Embryonic facial prominence (tissue), 1 donor: ENCODE data around the gene CA6.
"Not testable (repeated sequence)": the region's sequence is repeated elsewhere in the genome, so short reads cannot be mapped to it uniquely, and the experiment has no call there.

ENCODE experiments used
- DNase-seq: peaks from one replicate; pipeline ENCODE4 v3.0.0-alpha.2; 2016; ENCODE audit errors: extremely low spot score

CA6 gene

DNA sequence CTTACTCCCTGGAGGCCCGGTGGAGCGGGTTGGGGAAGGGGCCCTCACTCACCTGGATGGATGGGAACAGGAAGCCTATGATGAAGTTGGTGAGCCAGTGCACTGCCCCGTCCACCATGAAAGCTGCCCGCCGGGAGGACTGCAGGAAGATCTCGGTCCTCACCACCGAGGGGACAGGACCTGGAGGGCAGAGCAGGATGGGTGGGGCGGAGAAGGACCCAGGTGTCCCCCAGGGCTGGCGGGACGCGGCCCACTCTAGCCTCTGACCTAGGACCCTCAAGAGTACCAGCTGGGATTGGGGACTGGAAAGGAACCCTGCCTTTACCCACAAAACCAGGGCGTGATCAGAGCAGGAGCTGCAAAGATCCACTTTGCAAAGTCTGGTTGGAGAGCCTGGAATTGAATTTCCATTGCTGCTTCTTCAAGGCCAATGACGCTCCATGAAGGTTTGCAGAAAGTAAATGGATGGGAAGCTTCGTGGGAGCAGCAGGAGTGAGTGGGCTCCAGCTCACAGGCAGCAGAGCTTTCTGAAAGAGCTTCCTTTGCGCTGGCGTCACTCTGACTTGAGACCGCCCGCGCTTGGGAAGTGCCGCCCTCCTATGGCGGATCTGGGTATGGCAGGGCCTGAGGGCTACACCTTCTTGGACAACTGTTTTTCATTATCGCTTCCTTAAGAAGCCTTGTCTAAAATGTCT is 59.2 kb downstream of the CA6 start:
- DNase-seq: peak; percentile 36

DNA sequence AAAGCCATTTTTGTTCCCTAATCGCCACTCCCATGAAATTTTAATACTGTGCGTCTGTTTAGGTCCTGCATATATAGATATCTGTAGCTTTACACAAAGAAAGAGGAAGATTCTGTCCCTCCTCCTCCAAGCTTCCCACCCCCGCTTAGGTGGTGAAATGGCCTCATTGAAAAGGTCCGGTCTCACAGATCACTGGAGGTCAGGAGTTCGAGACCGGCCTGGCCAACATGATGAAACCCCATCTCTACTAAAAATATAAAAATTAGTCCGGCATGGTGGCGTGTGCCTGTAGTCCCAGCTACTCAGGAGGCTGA is 59.7 kb downstream of the CA6 start:
- no peak for DNase-seq

DNA sequence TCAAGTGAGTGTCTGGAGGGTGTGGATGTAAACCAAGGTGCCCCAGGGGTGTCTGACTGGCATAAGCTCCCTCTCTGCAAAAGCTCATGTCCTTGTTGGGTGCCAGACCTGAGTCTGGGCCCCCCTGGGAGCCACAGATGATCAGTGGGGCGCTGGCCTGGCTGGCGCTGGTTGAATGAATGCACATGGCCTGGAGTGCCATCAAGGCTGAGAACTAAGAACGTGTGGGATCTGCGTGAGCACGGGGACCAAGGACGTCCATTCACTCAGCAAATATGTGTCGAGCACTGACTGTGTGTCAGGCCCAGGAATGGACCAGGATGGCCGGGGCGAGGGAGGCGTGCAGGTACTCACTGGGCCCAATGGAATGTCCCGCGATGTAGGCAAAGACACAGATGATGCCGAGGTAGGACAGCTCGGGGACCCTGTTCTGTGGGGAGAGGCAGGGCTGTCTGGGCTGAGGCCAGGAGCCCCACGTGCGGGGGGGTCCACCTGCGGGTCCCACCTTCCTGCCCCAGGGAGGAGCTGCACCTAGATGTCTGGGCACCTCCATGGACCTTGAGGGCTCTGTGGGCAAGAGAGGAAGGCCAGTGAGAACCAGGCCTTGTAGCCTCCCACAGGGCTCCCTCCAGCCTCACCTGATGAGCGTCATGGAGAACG is 61.4 kb downstream of the CA6 start:
- DNase-seq: no peak

DNA sequence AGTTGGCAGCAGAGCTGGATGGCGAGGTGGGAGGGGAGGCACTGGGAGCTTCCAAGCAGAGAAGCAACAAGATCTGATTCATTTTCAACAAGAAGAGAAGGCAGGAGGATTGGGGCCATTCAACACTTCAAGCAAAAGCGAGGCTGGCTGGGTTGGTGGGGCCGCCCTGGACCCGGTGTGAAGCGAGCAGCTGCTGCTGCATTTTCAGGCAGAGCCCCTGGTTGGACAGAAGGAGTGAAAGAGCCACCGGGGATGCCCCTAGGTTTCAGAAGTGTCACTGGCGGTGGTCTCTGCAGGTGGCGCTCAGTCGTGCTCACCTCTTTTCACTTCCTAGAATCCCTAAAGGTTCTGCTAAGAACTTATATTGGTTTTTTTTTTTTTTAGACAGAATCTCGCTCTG is 62.6 kb downstream of the CA6 start:
- no peak for DNase-seq

DNA sequence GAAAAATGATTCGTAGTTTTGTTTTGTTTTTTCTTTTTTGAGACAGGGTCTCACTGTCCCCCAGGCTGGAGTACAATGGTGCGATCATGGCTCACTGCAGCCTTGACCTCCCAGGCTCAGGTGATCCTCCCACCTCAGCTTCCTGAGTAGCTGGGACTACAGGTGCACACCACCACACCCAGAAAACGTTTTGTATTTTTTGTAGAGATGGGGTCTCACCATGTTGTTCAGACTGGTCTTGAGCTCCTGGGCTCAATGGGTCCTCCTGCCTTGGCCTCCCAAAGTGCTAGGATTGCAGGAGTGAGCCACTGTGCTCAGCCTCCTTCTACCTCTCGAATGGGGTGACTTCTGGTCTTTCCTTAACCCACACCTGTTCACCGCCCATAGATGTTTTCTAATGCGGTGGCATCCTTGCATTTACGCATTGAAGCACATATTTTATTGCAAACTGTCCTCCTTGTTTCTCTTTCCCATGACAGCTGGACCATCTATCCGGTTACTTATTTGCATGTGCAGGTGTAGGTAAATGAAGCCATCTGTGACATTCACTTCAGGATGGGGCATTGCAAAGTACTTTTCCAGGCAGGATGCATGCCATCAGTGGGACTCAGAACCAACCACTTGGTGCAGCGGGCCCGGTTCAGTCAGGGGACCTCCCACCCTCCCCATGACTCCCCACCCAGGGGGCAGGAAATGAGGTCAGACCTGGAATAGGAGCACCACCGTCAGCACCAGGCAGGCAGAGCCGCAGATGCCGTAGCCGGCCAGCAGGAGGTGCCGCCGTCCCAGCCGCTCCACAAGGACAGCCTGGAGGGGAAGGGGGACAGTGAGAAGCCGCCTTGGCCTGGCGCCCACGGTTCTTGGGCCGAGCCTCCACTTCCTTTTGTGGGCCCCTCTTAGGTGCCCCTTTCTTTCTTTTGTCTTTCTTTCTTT is 64.0 kb downstream of the CA6 start:
- no peak for DNase-seq

DNA sequence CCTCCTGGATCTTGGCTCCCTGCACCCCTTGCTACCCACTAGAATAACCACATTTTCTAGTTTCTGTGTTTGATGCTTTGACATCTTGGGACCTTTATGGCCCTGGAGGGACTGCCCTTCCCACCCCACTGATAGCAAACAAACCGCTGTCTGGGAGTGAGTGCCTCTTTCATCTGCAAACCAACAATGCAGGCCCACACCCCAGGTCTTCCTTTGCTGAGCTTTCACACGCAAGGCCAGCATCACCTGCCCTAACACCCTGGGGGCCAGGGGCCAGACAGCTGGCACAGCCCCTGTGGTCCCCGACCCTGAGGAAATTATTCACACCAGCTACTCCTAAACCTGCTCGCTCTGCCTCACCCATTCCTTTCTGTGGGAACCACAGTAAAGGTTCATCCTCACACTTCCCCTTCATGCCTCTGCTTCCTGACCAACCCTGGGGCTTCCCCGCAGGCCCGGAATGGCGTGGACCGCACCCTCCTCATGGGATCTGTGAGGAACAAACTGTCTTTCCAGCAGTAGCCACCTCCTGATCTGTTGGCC is 65.2 kb downstream of the CA6 start:
- no peak for DNase-seq

DNA sequence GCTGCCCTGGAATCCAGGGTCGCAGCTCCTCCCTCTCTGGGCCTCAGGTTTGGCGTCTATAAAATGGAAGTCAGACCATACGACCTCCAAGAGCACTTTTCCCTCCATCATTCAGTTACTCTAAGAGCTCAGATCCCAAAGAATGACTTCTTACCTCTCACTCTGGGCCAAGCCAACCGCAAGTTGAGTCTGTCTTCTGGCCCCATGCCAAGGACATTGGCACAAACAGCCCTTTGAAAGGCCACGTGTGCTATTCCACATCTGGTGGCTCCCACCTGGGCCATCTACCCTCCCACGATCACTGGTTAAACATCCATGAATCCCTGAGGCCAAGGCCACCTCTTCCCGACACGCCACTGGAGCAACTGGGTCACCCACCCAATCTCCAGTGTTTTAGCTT is 68.2 kb downstream of the CA6 start:
- no peak for DNase-seq

DNA sequence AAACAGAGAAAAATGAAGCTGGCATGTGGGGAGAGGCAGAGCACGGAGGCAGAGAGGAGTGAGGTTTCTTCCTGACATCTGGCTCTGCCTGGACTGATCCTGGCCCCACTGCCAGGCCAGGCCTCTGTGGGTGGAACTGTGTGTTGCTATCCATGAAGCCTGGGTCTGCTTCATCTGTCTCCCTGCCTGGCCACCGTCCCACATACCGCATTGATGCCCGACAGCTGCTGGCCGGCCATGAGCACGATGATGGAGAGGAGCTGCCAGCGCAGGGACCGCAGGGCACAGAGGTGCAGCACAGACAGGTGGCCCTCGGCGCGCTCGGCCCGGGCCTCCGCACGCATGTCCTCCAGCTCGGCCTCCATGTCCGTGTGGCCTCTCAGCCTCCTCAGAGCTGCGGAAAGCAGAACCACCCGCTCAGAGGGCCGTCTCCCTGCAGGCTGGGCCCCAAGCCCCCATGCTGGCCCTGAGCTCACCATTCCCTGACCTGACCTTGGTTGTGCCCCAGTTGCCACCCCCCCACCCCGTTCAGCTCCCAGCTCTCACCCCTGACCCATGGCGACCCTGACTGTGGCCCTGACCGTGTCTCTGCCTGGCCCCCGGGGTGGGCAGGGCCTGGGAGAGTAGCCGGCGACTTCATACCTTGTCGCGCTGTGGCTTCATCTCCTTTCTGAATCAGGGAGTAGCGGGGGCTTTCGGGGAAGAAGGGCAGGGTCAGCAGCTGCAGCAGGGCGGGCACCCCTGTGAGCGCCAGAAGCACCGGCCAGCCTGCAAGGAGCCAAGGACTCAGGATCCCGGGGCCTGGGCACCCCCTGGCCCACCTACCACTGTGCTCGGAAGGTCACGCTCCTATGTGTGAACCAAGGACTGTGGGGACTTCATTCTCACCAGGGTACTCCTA is 69.1 kb downstream of the CA6 start:
- DNase-seq: no peak

DNA sequence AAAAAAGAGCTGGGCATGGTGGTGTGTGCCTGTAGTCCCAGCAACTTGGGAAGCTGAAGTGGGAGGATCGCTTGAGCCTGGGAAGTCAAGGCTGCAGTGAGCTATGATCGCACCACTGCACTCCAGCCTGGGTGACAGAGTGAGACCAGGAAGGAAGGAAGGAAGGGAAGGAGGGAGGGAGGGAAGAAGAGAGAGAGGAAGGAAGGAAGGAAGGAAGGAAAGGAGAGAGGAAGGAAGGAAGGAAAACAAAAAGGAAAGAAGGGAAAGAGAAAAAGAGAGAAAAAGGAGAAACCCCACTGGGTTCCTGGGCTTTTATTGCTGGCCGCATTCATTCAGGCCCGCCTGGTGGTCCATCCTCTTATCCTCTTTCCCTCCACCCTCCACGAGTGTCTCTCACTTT is 70.8 kb downstream of the CA6 start:
- no peak for DNase-seq

DNA sequence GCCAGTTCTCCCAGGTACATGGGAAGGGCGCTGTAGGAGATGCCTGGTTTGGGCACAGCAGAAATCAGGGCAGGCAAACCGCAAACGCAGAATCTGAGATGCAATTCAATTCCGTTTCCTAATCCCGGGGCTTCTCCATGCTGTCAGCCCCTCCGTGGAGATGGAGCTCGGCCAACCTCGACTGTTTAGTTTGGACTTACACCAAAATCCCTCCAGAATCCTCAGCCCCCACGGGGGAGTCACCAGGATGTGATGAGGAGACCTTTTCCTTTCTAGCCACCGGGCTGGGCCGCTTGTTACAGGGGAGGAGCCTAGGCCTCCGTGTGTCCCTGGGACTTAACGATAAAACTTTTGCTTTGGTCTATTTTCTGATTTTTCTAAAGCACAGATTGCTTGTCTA is 72.7 kb downstream of the CA6 start:
- no peak for DNase-seq

DNA sequence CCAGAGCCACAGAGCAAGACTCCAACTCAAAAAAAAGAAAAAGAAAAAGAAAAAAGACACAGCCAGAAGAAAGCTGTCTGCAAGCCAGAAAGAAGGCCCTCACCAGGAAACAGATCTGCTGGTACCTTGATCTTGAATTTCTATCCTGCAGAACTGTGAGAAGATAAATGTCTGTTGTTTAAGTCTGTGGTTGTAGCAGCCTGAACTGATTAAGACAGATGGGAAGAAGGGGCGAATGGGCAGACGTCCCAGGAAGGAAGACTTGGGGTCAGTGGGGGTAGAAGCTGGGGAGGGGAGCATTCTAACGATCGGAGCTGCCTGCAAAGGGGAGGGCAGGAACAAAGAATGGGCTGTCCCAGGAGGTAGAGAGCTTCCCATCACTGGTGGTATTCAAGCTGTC is 74.2 kb downstream of the CA6 start:
- no peak for DNase-seq

DNA sequence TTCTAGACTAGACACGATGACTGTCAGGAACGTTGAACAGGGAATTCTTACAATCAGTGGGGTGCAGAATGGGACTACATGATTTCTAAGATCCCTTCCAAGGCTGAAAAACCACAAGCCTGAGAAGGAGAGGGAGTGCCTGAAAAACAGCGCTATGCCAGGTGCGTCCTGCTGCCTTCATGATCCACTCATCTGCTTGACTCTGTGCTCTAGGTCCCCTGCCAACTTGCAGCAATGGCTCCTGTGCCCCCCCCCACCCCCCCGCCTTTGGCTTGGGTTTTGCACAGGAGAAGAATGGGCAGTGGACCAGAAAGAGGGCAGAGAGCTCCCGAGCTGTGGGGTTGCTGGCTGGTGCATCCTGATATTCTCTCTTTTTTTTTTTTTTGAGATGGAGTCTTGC is 74.6 kb downstream of the CA6 start:
- DNase-seq: no peak

DNA sequence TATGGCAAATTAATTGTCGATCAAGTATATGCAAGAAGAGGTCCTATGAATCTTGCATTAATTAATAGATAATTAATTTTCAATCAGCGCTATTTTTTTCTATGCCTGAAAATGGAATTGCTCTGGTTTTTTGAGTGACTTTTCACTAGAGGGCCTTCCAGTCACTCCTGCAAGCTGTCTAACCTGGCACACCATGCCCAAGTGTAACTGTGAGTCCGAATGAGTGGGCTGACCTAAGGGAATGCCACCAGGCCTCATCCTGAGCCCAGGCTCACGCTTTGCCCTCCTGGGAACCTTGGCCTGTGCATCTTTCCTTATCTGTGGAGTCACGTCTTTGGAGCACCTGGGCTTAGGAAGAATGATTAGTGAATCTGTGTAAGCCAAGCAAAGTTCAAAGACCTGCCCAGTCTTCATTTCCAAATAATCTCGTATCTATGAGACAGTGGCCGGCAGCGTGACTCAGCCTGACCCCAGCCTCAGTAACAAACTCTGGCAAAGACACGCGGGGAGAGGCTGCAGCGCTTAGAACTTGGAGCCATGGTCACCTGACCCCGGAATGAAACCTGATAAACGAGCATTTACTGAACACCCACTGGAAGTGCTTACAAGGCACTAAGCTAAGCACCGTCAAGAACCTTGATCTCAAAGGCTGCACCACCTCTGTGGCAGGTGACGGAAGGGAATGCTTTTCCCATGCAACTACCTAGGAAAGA is 76.5 kb downstream of the CA6 start:
- not testable (repeated sequence) for DNase-seq

DNA sequence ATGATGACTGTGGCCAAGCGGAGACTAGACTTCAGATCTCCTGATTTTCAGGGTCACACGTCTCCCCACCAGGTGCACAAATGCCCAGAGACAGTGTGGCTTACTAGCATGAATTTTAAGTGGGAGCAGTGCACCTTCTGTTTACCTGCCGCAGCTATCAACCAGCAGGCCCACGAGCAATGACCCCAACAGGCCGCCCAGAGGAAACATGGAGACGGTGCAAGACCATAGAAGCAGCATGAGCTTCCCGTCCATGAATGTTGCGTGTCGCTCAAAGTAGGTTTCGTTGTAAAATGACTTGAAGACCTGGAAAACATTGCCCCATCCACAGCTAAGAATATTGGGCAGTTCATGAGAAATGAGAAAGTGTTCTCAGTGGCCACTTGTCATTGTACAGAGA is 77.1 kb downstream of the CA6 start:
- no peak for DNase-seq
